Ishikawa (cell line): ENCODE data around the gene CYYR1.

Experiments
- CEBPB ChIP-seq: IDR thresholded peaks from 2 replicates; pipeline ENCODE4 v1.6.1; 2012
- CREB1 ChIP-seq: IDR thresholded peaks from 2 replicates; pipeline ENCODE4 v1.6.1; 2012; ENCODE audit warnings: low read depth
- EGR1 ChIP-seq: IDR thresholded peaks from 2 replicates; pipeline ENCODE4 v1.6.1; 2012
- EP300 ChIP-seq: IDR thresholded peaks from 2 replicates; pipeline ENCODE4 v1.6.1; 2012; ENCODE audit warnings: borderline replicate concordance
- FOXM1 ChIP-seq: IDR thresholded peaks from 2 replicates; pipeline ENCODE4 v1.6.1; 2012; ENCODE audit warnings: low read depth, borderline replicate concordance
- NFIC ChIP-seq: IDR thresholded peaks from 2 replicates; pipeline ENCODE4 v1.6.1; 2012
- RAD21 ChIP-seq: IDR thresholded peaks from 2 replicates; pipeline ENCODE4 v1.6.1; 2012; ENCODE audit warnings: low read depth
- TAF1 ChIP-seq: IDR thresholded peaks from 2 replicates; pipeline ENCODE4 v1.6.1; 2012; ENCODE audit warnings: low read depth, mild to moderate bottlenecking
- TCF12 ChIP-seq: IDR thresholded peaks from 2 replicates; pipeline ENCODE4 v1.6.1; 2012; ENCODE audit warnings: low read depth
- TEAD4 ChIP-seq: IDR thresholded peaks from 2 replicates; pipeline ENCODE4 v1.6.1; 2012
- YY1 ChIP-seq: IDR thresholded peaks from 2 replicates; pipeline ENCODE4 v1.6.1; 2012; ENCODE audit warnings: low read depth
- ZBTB7A ChIP-seq: IDR thresholded peaks from 2 replicates; pipeline ENCODE4 v1.6.1; 2012; ENCODE audit warnings: low read depth
- TF ChIP-seq, protein P1 (sequence below): IDR thresholded peaks from 2 replicates; pipeline ENCODE4 v1.6.1; 2012
- TF ChIP-seq, protein P2 (sequence below): IDR thresholded peaks from 2 replicates; pipeline ENCODE4 v1.6.1; 2012
- TF ChIP-seq, protein P3 (sequence below): IDR thresholded peaks from 2 replicates; pipeline ENCODE4 v1.6.1; 2012; ENCODE audit warnings: low read depth, mild to moderate bottlenecking

The CYYR1 gene

DNA sequence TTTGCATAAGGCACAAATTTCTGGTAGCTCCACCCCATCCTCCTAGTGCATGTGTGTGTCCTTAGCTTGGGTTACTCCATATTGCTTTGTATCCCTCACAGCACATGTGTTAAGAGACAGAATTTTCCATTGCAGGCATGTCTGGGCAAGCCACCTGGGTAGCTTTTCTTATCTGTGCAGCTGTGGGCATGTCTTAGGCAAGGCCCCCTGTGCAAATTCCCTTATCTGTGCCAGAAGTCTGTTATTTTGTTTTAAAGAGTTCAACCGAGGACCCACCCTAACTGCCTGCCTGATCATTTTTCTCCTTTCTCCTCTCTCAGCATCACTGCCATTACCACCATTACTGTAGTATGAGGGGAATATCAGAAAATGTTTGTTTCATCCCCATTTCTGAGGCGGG lies 131.9 kb downstream of the CYYR1 start:
- TF ChIP-seq CREB1 (no peak), TAF1 (no peak), YY1 (no peak), RAD21 (no peak), TCF12 (no peak), NFIC (no peak), CEBPB (no peak), EP300 (no peak), FOXM1 (no peak)
- TF ChIP-seq, protein P1, sequence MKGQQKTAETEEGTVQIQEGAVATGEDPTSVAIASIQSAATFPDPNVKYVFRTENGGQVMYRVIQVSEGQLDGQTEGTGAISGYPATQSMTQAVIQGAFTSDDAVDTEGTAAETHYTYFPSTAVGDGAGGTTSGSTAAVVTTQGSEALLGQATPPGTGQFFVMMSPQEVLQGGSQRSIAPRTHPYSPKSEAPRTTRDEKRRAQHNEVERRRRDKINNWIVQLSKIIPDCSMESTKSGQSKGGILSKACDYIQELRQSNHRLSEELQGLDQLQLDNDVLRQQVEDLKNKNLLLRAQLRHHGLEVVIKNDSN = no peak

DNA sequence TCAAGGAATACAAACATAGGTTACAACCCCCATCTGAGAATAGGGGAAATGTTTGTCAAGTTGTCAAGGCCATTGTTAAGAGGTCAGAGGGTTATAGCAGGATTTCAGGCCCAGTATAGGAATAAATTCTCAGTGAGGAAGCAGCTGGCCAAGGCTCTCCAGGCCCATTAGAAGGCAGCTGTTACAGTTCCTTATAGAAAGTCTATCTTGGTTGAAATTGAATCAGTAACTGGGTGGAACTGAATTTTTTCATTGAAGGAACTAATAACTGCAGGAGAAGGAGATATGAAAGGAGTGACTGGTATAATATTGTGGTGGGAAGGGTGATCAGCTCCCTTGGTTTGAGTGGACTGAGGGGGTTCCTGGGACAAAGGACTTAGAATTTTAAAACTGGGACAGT lies 134.1 kb downstream of the CYYR1 start:
- no peak for TF ChIP-seq TAF1
- TF ChIP-seq TCF12 = no peak
- no peak for TF ChIP-seq EP300
- no peak for TF ChIP-seq EGR1
- TF ChIP-seq, protein P2, sequence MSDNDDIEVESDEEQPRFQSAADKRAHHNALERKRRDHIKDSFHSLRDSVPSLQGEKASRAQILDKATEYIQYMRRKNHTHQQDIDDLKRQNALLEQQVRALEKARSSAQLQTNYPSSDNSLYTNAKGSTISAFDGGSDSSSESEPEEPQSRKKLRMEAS = no peak
- TF ChIP-seq YY1 = no peak
- no peak for TF ChIP-seq CREB1
- no peak for TF ChIP-seq RAD21
- TF ChIP-seq FOXM1 = no peak
- no peak for TF ChIP-seq CEBPB
- no peak for TF ChIP-seq ZBTB7A
- TF ChIP-seq TEAD4 = no peak
- TF ChIP-seq, protein P3, sequence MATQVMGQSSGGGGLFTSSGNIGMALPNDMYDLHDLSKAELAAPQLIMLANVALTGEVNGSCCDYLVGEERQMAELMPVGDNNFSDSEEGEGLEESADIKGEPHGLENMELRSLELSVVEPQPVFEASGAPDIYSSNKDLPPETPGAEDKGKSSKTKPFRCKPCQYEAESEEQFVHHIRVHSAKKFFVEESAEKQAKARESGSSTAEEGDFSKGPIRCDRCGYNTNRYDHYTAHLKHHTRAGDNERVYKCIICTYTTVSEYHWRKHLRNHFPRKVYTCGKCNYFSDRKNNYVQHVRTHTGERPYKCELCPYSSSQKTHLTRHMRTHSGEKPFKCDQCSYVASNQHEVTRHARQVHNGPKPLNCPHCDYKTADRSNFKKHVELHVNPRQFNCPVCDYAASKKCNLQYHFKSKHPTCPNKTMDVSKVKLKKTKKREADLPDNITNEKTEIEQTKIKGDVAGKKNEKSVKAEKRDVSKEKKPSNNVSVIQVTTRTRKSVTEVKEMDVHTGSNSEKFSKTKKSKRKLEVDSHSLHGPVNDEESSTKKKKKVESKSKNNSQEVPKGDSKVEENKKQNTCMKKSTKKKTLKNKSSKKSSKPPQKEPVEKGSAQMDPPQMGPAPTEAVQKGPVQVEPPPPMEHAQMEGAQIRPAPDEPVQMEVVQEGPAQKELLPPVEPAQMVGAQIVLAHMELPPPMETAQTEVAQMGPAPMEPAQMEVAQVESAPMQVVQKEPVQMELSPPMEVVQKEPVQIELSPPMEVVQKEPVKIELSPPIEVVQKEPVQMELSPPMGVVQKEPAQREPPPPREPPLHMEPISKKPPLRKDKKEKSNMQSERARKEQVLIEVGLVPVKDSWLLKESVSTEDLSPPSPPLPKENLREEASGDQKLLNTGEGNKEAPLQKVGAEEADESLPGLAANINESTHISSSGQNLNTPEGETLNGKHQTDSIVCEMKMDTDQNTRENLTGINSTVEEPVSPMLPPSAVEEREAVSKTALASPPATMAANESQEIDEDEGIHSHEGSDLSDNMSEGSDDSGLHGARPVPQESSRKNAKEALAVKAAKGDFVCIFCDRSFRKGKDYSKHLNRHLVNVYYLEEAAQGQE = no peak
- no peak for TF ChIP-seq NFIC
- TF ChIP-seq, protein P1 = no peak

DNA sequence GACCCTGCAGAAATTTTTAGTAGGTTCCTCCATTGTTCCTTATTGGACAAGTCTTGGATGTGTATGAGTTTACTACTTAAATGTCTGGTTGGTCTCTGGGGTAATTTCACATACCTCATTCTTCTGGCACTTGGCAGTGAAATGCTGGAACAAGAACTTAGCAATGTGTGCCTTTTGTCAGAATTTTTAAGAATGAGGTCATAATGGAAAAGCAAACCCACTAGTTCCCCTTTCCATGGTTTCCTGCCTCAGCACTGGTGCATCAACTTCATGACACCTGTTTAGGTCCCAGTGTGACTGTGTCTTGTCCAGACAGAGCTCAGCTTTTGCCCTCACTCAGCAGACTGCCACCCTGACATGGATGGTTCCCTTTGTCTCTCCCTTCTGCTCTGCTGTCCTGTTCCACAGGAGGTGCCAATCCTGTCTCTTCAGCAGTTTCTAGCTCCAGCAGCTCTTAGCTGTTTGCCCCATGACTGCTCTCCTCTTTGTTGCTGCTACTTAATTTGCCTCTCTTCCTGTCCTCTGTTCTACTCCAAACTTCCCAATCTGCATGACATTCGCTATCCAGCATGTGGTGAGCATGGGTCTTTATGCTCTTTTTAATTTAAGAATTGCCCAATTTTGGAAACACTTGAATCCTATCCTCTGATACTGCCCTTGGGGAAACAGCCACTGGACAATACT lies 135.6 kb downstream of the CYYR1 start:
- TF ChIP-seq RAD21 = no peak
- no peak for TF ChIP-seq ZBTB7A

DNA sequence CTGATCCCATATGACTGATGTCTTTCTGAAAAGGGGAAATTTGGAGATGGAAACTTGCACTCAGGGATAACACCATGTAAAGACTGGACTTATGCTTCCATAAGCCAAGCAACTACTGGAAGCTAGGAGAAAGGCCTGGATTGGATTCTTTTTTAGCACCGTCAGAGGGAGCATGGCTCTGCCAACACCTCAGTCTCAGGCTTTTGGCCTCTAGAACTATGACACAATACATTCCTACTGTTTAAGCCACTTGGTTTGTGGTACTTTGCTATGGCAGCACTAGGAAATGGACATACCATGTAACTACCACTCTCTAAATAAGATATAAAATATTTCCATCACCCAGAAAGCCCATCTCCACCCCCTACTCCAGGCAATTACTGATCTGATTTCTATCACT lies 139.7 kb downstream of the CYYR1 start:
- TF ChIP-seq RAD21 = no peak
- no peak for TF ChIP-seq NFIC
- no peak for TF ChIP-seq TEAD4
- TF ChIP-seq, protein P3 = no peak
- TF ChIP-seq YY1 = no peak
- no peak for TF ChIP-seq EP300
- TF ChIP-seq CREB1 = no peak
- no peak for TF ChIP-seq CEBPB
- no peak for TF ChIP-seq EGR1
- TF ChIP-seq TAF1 = no peak

DNA sequence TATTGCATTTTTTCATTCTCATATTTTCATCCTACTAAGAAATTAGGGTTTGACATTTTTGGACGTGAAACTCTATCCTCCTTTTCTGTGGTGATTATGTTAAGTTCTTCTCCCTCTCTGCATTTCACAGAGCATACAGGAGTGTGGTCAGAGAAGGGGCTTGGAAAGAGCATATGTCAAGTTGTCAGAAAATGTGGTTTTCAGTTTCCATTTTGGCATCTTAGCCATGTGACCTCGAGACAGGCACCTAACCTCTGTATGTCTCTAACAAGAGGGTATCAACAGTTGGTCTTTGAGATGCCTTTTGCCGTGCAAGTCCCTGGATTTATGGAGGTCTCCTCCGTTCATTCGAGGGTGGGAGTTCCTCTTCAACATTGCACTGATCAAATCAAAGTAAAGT lies 140.7 kb downstream of the CYYR1 start:
- no peak for TF ChIP-seq TCF12
- TF ChIP-seq, protein P2 = no peak
- no peak for TF ChIP-seq EGR1
- no peak for TF ChIP-seq YY1
- TF ChIP-seq TEAD4 = no peak
- no peak for TF ChIP-seq EP300
- no peak for TF ChIP-seq FOXM1
- no peak for TF ChIP-seq RAD21
- no peak for TF ChIP-seq NFIC
- TF ChIP-seq, protein P3 = no peak
- no peak for TF ChIP-seq CEBPB
- TF ChIP-seq CREB1 = no peak
- no peak for TF ChIP-seq ZBTB7A
- TF ChIP-seq TAF1 = no peak
- TF ChIP-seq, protein P1 = no peak
